Measurements from ENCODE around the gene NRDC.
A peak's percentile ranks its signal among the peaks of the same experiment; 100 is the strongest.

Gene NRDC

DNA sequence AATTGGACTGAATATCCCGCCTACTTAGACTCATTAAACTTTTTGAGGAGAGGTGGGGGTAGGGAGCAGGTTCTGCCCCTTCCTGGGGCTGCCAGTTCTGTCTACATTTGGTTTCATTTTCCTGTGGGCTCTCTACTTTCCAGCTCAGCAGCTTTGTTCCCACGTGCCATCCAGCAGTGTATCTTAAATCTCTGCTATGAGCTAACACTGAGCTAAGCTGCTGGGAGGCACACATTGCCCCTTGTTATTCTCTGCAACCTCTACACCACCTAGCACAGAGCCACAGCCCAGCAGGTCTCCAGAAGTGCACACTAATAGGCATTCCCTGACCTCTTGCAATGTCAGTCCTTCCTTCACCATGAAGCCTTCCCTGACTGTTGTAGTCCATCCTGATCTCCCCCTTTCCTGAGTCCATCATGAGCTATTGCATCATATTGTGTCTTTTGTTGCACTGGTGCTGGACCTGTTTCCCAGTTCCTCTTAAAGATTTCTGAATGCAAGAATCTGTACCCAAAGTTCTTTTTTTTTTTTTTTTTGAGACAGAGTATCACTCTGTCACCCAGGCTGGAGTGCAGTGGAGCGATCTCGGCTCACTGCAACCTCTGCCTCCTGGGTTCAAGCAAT lies 28.7 kb upstream of the NRDC start:
- no peak for DNase-seq (ENCODE audit: low read depth)
- no peak overlapping the region for H3K4me3 ChIP-seq (ENCODE audit: control insufficient read depth, low read depth, low read length)
- no peak for TF ChIP-seq CTCF (IDR thresholded peaks at IDR 0.05; ENCODE audit: control insufficient read depth, insufficient read depth, low read depth, low read length, missing control alignments)

DNA sequence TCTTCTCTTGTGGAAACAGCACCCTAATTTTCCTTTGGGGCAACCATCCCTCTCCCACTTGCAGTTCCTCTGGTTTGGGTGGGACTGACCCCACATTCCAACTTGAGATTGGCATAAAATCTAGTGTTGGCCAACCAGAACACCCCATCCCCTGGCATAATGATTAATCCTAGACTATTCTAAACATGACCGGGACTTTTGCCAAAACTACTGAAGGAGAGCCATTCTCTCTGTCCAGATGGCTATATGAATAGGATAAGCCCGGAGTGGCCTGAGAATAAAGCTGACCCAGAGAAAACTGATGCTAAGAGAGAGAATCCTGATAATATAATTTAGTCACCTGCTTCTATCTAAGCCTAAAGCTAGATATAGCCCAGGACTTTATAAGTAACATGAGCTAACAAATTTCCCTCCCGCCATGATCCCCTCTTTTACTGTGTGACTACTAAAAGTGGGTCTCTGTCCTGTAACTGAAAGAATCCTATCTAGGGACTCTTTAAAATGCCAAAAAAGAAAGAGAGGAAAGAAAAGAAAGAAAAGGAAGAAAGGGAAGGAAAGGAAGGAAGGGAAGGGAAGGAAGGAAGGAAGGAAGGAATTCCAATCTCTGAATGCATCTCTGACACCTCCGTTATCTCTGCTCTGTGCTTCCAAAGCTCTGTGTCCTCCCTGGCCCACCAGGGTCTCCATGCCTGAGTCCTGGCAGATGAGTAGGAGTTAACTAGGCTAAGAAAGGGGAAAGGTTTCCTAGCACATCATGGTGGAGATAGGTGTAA lies 28.0 kb upstream of the NRDC start:
- no peak for TF ChIP-seq CTCF (IDR thresholded peaks at IDR 0.05; ENCODE audit: control insufficient read depth, insufficient read depth, low read depth, low read length, missing control alignments)
- no peak overlapping the region for H3K4me3 ChIP-seq (ENCODE audit: control insufficient read depth, low read depth, low read length)
- no peak for DNase-seq (ENCODE audit: low read depth)

GRCh38 chr1:51902456-51902855 lies 23.9 kb upstream of the NRDC start:
- TF ChIP-seq CTCF (IDR thresholded peaks at IDR 0.05; ENCODE audit: control insufficient read depth, insufficient read depth, low read depth, low read length, missing control alignments) = no peak
- DNase-seq (ENCODE audit: low read depth) = no peak
- no peak overlapping the region for H3K4me3 ChIP-seq (ENCODE audit: control insufficient read depth, low read depth, low read length)

- H3K4me3 ChIP-seq (ENCODE audit: control insufficient read depth, low read depth, low read length) = no peak overlapping the region
Measured at GRCh38 chr1:51901151-51901550, 22.6 kb upstream of the NRDC start.

DNA sequence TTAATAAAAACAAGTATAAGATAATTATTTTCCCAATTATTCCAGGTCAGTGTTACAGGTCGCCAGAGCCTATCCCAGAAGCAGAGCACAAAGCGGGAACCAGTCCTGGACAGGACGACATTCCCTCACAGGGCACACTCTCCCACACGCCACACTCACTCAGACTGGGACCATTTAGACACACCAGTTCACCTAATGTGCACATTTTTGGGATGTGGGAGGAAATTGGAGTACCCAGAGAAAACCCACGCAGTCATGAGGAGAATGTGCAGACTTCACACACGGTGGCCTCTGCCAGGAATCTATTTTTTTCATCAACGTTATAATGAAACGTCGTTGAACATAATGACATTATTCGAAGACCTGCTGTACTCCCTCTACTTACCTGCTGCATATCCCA lies 20.5 kb upstream of the NRDC start:
- H3K4me3 ChIP-seq (ENCODE audit: control insufficient read depth, low read depth, low read length) = no peak overlapping the region
- DNase-seq (ENCODE audit: low read depth) = no peak
- TF ChIP-seq CTCF (IDR thresholded peaks at IDR 0.05; ENCODE audit: control insufficient read depth, insufficient read depth, low read depth, low read length, missing control alignments) = no peak

More at GRCh38 chr1:51901151-51901550, 22.6 kb upstream of the NRDC start:
- no peak for DNase-seq (ENCODE audit: low read depth)
- TF ChIP-seq CTCF (IDR thresholded peaks at IDR 0.05; ENCODE audit: control insufficient read depth, insufficient read depth, low read depth, low read length, missing control alignments) = no peak

GRCh38 chr1:51898090-51898734 lies 19.7 kb upstream of the NRDC start:
- DNase-seq (ENCODE audit: low read depth) = peak; percentile 78
- no peak for TF ChIP-seq CTCF (IDR thresholded peaks at IDR 0.05; ENCODE audit: control insufficient read depth, insufficient read depth, low read depth, low read length, missing control alignments)
- H3K4me3 ChIP-seq (ENCODE audit: control insufficient read depth, low read depth, low read length) = no peak overlapping the region
